Effector memory CD8-positive, alpha-beta T cell (primary cell): ENCODE data around the gene C5orf58.
"Not testable (repeated sequence)": the region's sequence is repeated elsewhere in the genome, so short reads cannot be mapped to it uniquely, and the experiment has no call there.

ENCODE experiments used
- ATAC-seq: fragments of 150-1000 bp; cut with Tn5 transposase; replicated peaks from 2 replicates; pipeline ENCODE4 v1.10.0; 2021; ENCODE audit warnings: mild to moderate bottlenecking, moderate library complexity
- DNase-seq, 3 experiments: peaks; one replicate each; pipeline ENCODE4 v3.0.0; 2021
- H3K27ac Mint-ChIP-seq, 2 donors: one replicate each; pipeline ENCODE4 v1.8.0; 2022; ENCODE audit warnings: mild to moderate bottlenecking in 2 of 2, mixed read lengths in 2 of 2, moderate library complexity in 2 of 2
- H3K27me3 Mint-ChIP-seq, 2 donors: one replicate each; pipeline ENCODE4 v1.8.0; 2022; ENCODE audit warnings: mixed read lengths in 2 of 2
- H3K36me3 Mint-ChIP-seq: one replicate; pipeline ENCODE4 v1.8.0; 2022; ENCODE audit warnings: mild to moderate bottlenecking, moderate library complexity, mixed read lengths; ENCODE audit not compliant: insufficient read depth
- H3K4me1 Mint-ChIP-seq, 2 donors: one replicate each; pipeline ENCODE4 v1.8.0; 2022; ENCODE audit warnings: low read depth in 2 of 2, mixed read lengths in 2 of 2
- H3K4me3 Mint-ChIP-seq, 2 donors: one replicate each; pipeline ENCODE4 v1.8.0; 2022; ENCODE audit warnings: mild to moderate bottlenecking in 2 of 2, mixed read lengths in 2 of 2, moderate library complexity in 2 of 2
- H3K9me3 Mint-ChIP-seq, 2 donors: one replicate each; pipeline ENCODE4 v1.8.0; 2022; ENCODE audit warnings: mixed read lengths in 2 of 2

The C5orf58 gene

DNA sequence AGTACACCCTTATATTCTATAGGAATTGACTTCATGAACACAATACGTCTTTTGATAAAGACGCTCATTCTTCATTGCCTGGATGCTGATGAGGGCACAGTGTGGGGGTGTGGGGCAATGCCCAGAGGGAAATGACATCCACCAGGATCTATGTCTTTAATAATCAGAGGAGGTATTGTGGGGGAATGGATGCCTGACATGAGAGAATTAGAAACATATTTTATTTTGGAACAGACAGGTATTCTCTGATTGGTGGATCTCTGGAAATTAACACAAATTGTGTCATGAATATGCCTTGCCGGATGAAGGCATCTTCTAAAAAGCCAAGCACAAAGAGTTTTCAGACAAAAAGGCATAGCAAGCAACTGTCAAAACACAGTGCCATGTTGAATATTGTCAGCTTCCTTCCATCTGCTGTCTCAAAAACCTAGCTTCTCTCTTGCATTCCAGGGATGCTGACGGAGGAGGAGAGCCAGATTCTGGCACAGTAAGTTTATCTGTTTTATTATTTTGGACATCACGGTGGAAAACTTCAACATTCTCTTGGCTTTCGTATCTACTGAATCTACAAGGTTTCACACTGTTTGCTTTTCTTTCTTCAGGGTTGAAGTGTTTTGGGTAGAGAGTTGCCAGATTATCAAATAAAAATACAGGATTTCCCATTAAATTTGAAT lies 3.9 kb upstream of the C5orf58 start:
- Mint-ChIP-seq H3K36me3 (no peaks in the 10 kb centered on the region), H3K27ac (no peak overlapping the region), H3K27me3 (no peaks in the 10 kb centered on the region), H3K4me3 (no peak overlapping the region), H3K9me3 (no peaks in the 10 kb centered on the region), H3K4me1 (peaks cover 4% of the 10 kb centered on the region in 2 donors)
- DNase-seq, result no peak
- no peak for ATAC-seq

DNA sequence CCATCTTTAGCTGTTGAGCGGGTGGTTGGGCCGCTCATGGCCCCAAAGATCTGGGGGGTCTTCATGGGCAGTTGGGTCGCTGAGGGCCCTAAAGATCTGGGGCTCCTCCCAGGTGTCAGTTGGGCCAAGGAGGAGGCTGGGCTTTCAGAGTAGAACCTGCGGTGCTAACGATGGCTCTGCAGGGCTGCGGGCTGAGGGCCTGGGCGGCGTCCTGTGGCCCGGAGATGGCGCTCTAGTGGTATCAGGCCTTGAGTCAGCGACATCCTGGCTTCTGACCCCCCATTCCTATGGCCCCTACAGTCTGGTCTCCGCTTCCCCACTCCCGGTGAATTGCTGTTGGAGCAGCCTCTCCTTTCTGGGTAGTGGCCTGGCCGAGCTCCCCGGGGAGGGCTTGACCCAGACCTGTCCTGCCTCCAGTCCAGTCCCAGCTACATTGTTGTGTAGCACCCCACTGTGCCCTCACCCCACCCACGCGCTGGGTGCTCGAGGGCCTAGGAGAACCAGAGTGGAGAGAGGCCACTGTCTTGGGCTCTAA lies 640 bp downstream of the C5orf58 start:
- no peaks in the 10 kb centered on the region for H3K36me3 Mint-ChIP-seq
- no peak overlapping the region for H3K4me3 Mint-ChIP-seq
- no peak for ATAC-seq
- H3K27me3 Mint-ChIP-seq, result no peaks in the 10 kb centered on the region
- H3K27ac Mint-ChIP-seq, result no peak overlapping the region
- peaks cover 0 to 2% of the 10 kb centered on the region in 2 donors for H3K4me1 Mint-ChIP-seq
- no peak for DNase-seq
- H3K9me3 Mint-ChIP-seq, result no peaks in the 10 kb centered on the region

DNA sequence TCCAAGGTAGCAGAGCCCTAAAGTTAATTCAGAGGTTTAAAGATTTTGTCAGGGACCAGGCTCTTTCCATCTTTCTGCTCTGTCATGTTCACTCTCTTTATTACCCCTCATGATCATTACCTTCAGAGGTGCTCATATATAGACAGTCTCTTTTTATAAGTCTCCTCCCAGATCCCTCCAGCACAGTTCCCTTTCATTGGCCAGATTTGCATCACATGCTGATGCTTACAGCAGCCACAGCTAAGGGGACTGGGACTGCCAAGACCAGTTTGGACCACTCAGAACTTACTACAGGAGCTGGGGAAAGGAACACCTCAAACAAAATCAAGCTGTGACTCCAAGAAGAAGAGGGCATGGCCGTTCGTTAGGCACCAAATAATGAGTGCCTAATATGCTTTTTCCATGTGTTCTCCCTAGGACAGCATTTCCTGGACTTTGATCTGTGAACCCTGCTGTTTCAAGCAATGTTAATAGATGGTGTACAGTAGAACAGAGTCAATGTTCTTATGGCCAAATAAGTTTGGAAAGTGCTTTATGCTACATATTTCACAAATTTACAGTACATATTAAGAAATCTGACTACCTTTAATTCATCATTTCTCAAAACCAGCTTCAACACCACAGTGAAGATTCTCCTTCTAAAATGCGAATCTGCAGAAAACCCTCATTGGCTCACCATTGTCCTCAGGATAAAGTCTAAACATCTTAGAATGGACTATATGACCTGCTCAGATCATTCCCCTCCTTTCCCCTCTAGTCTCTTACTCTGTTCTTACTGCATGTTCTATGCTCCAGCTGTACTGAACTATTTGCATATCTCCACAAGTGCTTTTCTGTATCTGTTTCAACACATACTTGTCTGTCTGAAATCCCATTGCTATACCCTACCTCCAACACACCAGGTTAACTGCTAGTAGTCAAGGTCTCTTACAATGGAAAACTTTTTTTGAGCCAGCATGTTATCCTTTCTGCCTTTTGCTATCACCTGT lies 3.4 kb downstream of the C5orf58 start:
- Mint-ChIP-seq H3K27ac (peak overlapping the region in 1 of 2 donors; percentile 90), H3K4me1 (peaks cover 0 to 2% of the 10 kb centered on the region in 2 donors), H3K9me3 (no peaks in the 10 kb centered on the region), H3K4me3 (no peak overlapping the region), H3K27me3 (no peaks in the 10 kb centered on the region), H3K36me3 (no peaks in the 10 kb centered on the region)
- DNase-seq (no peak), ATAC-seq (no peak)

DNA sequence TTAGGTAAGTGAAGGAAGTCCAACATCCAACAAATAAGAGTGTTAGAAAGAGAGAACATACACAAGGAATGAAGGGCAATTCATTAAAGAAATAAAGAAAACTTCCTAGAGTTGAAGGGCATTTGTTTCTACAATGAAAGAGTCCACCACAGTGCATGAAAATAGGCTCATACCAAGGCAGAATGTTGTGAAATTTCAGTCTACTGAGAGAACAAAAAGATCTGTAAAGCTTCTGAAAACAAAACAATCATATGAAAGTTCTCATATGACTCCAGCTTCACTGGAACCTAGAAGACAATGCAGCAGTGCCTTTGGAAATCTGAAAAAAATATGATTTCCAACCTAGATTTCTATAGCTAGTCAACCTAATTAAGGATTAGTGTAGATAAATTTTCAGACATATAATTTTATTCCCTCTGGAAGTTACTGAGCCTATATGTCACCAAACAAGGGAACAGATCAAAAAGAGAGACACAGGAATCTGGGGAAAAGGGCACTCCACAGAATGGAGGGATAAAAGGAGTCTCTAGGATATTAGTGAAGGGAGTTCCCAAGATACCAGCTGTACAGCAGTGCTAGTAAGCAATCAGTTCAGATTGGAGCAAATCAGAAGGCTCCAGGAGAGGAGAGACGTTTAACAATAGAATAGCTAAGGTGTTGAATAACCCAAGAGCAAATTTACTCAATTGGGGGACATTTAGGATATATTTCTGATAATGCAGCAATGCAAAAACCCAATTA lies 5.8 kb downstream of the C5orf58 start:
- no peaks in the 10 kb centered on the region for H3K9me3 Mint-ChIP-seq
- H3K36me3 Mint-ChIP-seq, result no peaks in the 10 kb centered on the region
- no peaks in the 10 kb centered on the region for H3K27me3 Mint-ChIP-seq
- no peak overlapping the region for H3K4me3 Mint-ChIP-seq
- peaks cover 0 to 2% of the 10 kb centered on the region in 2 donors for H3K4me1 Mint-ChIP-seq
- H3K27ac Mint-ChIP-seq, result peak overlapping the region in 1 of 2 donors; percentile 3
- ATAC-seq (no peak), DNase-seq (no peak)

DNA sequence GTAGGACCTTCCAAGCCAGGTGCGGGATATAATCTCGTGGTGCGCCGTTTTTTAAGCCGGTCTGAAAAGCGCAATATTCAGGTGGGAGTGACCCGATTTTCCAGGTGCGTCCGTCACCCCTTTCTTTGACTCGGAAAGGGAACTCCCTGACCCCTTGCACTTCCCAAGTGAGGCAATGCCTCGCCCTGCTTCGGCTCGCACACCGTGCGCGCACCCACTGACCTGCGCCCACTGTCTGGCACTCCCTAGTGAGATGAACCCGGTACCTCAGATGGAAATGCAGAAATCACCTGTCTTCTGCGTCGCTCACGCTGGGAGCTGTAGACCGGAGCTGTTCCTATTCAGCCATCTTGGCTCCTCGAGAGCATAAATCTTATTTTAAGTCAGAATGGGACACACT lies 12.7 kb downstream of the C5orf58 start:
- H3K27ac Mint-ChIP-seq, result not testable (repeated sequence)
- peaks cover 52% of the 10 kb centered on the region for H3K36me3 Mint-ChIP-seq

DNA sequence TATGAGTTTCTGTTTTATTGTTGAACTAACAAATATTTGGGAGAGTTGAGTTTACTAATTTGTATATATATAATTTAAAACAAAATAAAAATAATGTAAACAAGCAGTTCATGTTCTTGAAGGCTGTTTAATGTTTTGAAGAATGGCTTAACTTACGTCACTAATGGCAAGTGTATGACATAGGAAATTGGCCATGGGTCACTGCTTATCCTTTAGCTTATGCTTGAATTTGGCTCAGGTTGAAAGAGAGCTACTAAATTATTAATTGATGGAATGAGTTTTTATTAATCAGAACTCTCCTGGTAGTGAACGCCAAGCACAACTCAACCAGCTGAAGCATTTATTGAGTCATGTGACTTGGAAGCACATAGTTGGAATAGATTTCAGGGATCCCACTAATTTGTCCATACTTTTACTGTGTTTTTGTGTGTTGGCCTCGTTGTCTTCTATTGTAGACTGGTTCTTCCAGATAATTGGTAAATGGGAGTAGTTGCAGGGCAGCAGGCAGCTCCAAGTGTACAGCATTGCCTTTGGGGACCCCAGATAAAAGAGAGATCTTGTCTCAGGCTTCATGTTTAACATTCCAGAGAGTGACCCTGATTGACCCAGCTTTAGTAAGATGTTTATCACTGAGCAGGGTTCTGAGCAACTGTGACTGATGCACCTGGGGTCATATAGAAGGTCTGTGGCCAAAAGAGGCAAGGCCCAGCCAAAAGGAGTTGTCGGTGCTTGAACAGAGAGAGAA lies 13.5 kb downstream of the C5orf58 start:
- Mint-ChIP-seq H3K27me3 (no peaks in the 10 kb centered on the region), H3K4me1 (peaks cover 8% of the 10 kb centered on the region in 2 donors), H3K27ac (peak overlapping the region in 1 of 2 donors; percentile 53), H3K36me3 (peaks cover 61% of the 10 kb centered on the region), H3K4me3 (no peak overlapping the region), H3K9me3 (no peaks in the 10 kb centered on the region)
- DNase-seq (no peak), ATAC-seq (no peak)

More for the DNA sequence above, 12.7 kb downstream of the C5orf58 start:
- DNase-seq, H3K4me3 Mint-ChIP-seq, H3K27me3 Mint-ChIP-seq, ATAC-seq, H3K4me1 Mint-ChIP-seq, H3K9me3 Mint-ChIP-seq: not testable (repeated sequence)

DNA sequence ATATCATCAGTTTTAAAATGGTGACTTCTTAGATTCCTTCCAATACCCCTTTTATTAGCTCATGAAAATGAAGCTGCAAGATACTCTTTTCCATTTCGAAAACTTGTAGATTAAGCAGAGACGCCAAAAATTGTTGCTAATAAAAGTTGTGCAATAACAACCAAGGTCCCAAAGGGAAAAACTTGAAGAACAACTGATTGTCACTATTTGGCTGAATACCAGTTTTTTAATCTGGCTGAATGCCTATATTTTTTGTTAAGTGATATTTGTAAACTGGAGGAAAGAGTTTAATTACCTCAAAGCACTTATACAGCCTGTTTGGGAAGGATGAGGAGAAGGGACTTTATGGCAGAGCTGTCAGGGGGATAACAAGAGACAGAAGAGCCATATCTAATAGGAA lies 14.6 kb downstream of the C5orf58 start:
- peaks cover 8 to 12% of the 10 kb centered on the region in 2 donors for H3K4me1 Mint-ChIP-seq
- no peaks in the 10 kb centered on the region for H3K9me3 Mint-ChIP-seq
- DNase-seq (no peak), ATAC-seq (no peak)
- H3K27me3 Mint-ChIP-seq, result no peaks in the 10 kb centered on the region
- peaks cover 72% of the 10 kb centered on the region for H3K36me3 Mint-ChIP-seq
- no peak overlapping the region for H3K4me3 Mint-ChIP-seq
- H3K27ac Mint-ChIP-seq, result peak overlapping the region in 1 of 2 donors; percentile 53

DNA sequence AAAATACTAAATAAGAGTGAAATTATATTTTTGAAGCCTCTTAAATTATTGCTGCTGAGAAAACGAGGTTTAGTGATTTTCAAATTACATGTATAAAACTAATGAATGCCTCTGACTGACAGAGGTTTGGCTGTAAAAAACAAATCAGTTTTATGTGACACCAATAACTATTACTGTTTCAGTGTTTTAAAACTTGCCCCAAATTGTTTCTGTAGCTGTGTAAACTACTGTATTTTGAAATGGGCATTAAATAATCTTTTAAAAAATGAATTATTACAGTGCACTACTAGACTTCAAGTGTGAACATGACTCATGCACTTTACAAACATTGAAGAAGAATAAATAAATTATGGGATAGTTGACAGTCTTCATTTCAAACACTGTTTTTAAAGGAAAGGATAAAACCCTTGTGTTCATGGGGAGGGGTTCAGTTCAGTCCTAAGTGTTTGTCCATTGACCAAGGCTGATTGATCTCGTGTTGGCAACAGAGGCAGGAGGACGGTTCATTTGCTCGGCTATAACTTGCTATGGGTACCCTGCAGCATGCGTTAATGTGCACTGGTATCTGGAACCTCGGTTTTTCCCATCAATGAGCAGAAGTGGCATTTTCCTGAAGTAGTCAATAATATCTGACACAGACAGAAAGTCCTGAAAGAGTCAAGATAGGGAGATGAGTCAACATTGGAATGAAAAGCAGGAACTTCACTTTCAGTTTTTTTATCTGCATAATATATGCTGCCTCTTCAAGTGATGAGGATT lies 15.6 kb downstream of the C5orf58 start:
- no peak overlapping the region for H3K4me3 Mint-ChIP-seq
- no peaks in the 10 kb centered on the region for H3K9me3 Mint-ChIP-seq
- H3K27me3 Mint-ChIP-seq, result no peaks in the 10 kb centered on the region
- H3K36me3 Mint-ChIP-seq, result peaks cover 81% of the 10 kb centered on the region
- H3K27ac Mint-ChIP-seq, result peak overlapping the region in 1 of 2 donors; percentile 59
- ATAC-seq, result no peak
- H3K4me1 Mint-ChIP-seq, result peaks cover 8 to 12% of the 10 kb centered on the region in 2 donors
- DNase-seq, result no peak

DNA sequence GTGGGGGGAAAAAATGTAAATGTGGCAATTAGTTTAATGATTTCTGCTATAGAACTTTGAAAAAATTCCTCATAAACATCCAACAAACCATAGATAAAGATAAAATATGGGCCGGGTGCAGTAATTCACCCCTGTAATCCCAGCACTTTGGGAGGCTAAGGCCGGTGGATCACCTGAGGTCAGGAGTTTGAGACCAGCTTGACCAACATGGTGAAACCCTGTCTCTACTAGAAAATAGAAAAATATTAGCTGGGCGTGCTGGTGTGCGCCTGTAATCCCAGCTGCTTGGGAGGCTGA lies 16.1 kb downstream of the C5orf58 start:
- peaks cover 87% of the 10 kb centered on the region for H3K36me3 Mint-ChIP-seq
- H3K4me1 Mint-ChIP-seq, result peaks cover 10 to 15% of the 10 kb centered on the region in 2 donors
- H3K4me3 Mint-ChIP-seq, H3K27me3 Mint-ChIP-seq, DNase-seq, ATAC-seq, H3K9me3 Mint-ChIP-seq: not testable (repeated sequence)
- H3K27ac Mint-ChIP-seq, result peak overlapping the region in 1 of 2 donors; percentile 59

DNA sequence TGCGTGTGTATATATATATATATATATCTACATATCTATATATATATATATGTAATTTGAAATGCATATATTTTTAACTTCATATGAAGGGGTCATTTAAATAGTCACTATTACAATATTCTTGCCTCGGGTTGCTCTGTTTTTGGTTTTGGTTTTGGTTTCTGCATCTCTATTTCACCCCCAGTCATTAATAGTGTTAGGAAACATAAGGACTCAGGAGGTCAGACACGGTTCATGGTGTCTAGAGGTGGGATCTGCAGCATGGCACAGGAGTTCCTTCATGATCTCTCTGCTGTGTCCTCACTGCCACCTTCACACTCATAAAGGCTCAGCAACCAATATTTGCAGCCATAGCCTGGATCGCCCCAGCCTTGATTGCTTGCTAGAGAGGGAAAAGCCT lies 16.6 kb downstream of the C5orf58 start:
- Mint-ChIP-seq H3K27me3 (no peaks in the 10 kb centered on the region), H3K4me1 (peaks cover 15 to 20% of the 10 kb centered on the region in 2 donors), H3K27ac (peak overlapping the region; percentile 44 to 59), H3K4me3 (no peak overlapping the region), H3K9me3 (no peaks in the 10 kb centered on the region), H3K36me3 (peaks cover 91% of the 10 kb centered on the region)
- DNase-seq, result no peak
- no peak for ATAC-seq

DNA sequence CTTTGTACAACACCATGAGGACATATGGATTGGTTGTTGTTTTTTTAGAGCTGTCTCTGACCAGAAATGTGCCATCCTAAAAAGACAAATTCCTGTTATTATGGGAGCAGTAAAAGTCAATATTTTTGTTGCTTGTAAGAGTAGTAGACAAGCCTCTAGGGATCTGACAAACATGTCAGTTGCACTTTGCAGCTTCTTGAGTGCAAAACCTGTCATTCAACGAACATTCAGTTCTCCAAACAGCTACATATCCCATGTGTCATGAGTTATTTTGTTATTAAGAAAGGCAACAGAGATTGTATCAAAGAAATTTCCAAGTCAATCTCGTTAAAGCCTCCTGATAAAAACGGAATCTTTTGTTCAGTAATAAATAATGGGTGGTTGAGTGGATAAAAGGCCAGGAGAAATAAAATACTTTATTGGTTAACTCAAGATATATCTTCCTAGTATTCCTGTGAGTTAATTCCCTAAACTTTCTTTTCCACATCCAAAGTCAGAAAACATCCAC lies 18.1 kb downstream of the C5orf58 start:
- H3K4me1 Mint-ChIP-seq, result peaks cover 22 to 28% of the 10 kb centered on the region in 2 donors
- no peaks in the 10 kb centered on the region for H3K9me3 Mint-ChIP-seq
- no peak for ATAC-seq
- no peak overlapping the region for H3K27ac Mint-ChIP-seq
- H3K36me3 Mint-ChIP-seq, result peaks cover 98% of the 10 kb centered on the region
- H3K4me3 Mint-ChIP-seq, result no peak overlapping the region
- no peaks in the 10 kb centered on the region for H3K27me3 Mint-ChIP-seq
- DNase-seq, result no peak

DNA sequence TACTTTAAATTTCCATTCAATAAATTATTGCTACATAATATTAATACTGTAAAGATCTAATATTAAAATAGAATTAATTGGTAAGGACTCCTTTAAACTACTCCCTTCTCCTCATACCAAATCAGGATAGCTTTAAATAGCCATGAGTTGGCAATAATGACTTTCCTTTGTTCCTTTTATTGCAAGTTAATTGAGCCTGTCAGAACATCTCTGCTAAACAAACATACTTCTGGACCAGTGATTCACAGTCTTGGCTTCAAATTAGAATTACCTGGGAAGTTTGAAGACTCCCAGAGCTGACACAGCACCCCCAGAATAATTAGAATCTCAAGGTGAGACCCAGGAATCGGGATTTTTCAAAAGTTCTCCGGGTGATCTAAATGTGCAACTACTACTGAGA lies 18.7 kb downstream of the C5orf58 start:
- Mint-ChIP-seq H3K27ac (peak overlapping the region in 1 of 2 donors; percentile 75), H3K4me1 (peaks cover 27 to 33% of the 10 kb centered on the region in 2 donors), H3K36me3 (peaks cover 100% of the 10 kb centered on the region), H3K27me3 (no peaks in the 10 kb centered on the region), H3K4me3 (no peak overlapping the region), H3K9me3 (no peaks in the 10 kb centered on the region)
- ATAC-seq (no peak), DNase-seq (no peak)
